SIG-M5 treated with dmso at 0.1 percent for 504 hours (cell line): ENCODE measurements around the gene GPAT2.
"Not testable (repeated sequence)": the region's sequence is repeated elsewhere in the genome, so short reads cannot be mapped to it uniquely, and the experiment has no call there.

ENCODE experiments used
- DNase-seq: peaks from one replicate; lab custom pipeline; 2025; ENCODE audit not compliant: unreplicated experiment; lab: John Stamatoyannopoulos, UW

GPAT2 gene

GRCh38 chr2:96034792-96035191 is at the start of gene GPAT2:
TSS of gene GPAT2 (minus strand) at chr2:96034916. CDS start at chr2:96032359, 2,557 bp downstream.
- not testable (repeated sequence) for DNase-seq

GRCh38 chr2:96083989-96084857 is 49.5 kb upstream of the GPAT2 start:
- DNase-seq, result no peak

- DNase-seq, result no peak
Observed at GRCh38 chr2:96083064-96083939, 48.6 kb upstream of the GPAT2 start.

GRCh38 chr2:96082211-96083063 is 47.7 kb upstream of the GPAT2 start:
- DNase-seq, result peak; percentile 5

- DNase-seq, result no peak
Observed at GRCh38 chr2:96081042-96081441, 46.3 kb upstream of the GPAT2 start.

GRCh38 chr2:96075199-96075771 is 40.6 kb upstream of the GPAT2 start:
- DNase-seq, result no peak

- DNase-seq, result no peak
Observed at GRCh38 chr2:96074156-96074555, 39.4 kb upstream of the GPAT2 start.

- no peak for DNase-seq
Observed at GRCh38 chr2:96073170-96073775, 38.6 kb upstream of the GPAT2 start.

- no peak for DNase-seq
Observed at GRCh38 chr2:96072746-96073145, 38.0 kb upstream of the GPAT2 start.

GRCh38 chr2:96071977-96072491 is 37.3 kb upstream of the GPAT2 start:
- DNase-seq, result not testable (repeated sequence)

- DNase-seq, result not testable (repeated sequence)
Observed at GRCh38 chr2:96071087-96071976, 36.6 kb upstream of the GPAT2 start.

GRCh38 chr2:96070351-96070750 is 35.6 kb upstream of the GPAT2 start:
- DNase-seq, result not testable (repeated sequence)

GRCh38 chr2:96069878-96070277 is 35.2 kb upstream of the GPAT2 start:
- DNase-seq, result not testable (repeated sequence)

GRCh38 chr2:96067902-96068581 is 33.3 kb upstream of the GPAT2 start:
- DNase-seq, result not testable (repeated sequence)

- not testable (repeated sequence) for DNase-seq
Observed at GRCh38 chr2:96067098-96067660, 32.5 kb upstream of the GPAT2 start.

GRCh38 chr2:96066511-96066910 is 31.8 kb upstream of the GPAT2 start:
- DNase-seq, result not testable (repeated sequence)

- DNase-seq, result not testable (repeated sequence)
Observed at GRCh38 chr2:96065954-96066353, 31.2 kb upstream of the GPAT2 start.

- DNase-seq, result no peak
Observed at GRCh38 chr2:96065381-96065930, 30.7 kb upstream of the GPAT2 start.
